ENCODE results near the gene ETV4. TPM values are rescaled to one million over a fixed set of nuclear protein-coding genes. Genes with fewer than 3 reads are reported as not detected.

ETV4 gene
- total RNA-seq (2014; rRNA removed) (143 and 147 TPM in 2 replicates), Bru-seq, nascent RNA (percentile 90 among the genes with signal in this experiment), BruChase-seq, experiment 1, labeled RNA remaining after a 6-hour chase (percentile 87 among the genes with signal in this experiment), BruChase-seq, experiment 2, labeled RNA remaining after a 2-hour chase (percentile 90 among the genes with signal in this experiment)
- long read RNA-seq, transcript ETV4-202 (12 exons, 2,182 nt) = minor isoform, 17 of 239 reads
- long read RNA-seq, transcript ETV4-208 (5 exons, 917 nt) = minor isoform, 7 of 239 reads
- long read RNA-seq, transcript ETV4-205 (12 exons, 1,775 nt) = minor isoform, 8 of 239 reads
- long read RNA-seq, transcript ETV4-201 (13 exons, 2,429 nt) = major isoform, 19 of 239 reads
- long read RNA-seq, partial matches to known transcripts = 125 of 239 reads
- long read RNA-seq, other reads (novel, unspliced or antisense) = 63 of 239 reads

GRCh38 chr17:43546319-43547188 is at the start of gene ETV4:
TSS of gene ETV4 (minus strand) at chr17:43546340. CDS start at chr17:43545617, 723 bp downstream.
- DNase-seq = peak; percentile 97
- TF ChIP-seq EZH2 (IDR thresholded peaks at IDR 0.05; ENCODE audit: low read length, unreplicated experiment) (no peak), EZH2phosphoT487 (IDR thresholded peaks at IDR 0.05; ENCODE audit: borderline replicate concordance, low read length) (no peak), CTCF (conservative IDR thresholded peaks at IDR 0.05; ENCODE audit: low read depth, low read length) (no peak)
- Histone ChIP-seq H3K79me2 (ENCODE audit: low read length) (peaks cover 33% of the 10 kb centered on the region), H3K9ac (ENCODE audit: low read length) (peak within 1 kb of the TSS; percentile 91), H3K4me2 (ENCODE audit: low read length) (peak within 1 kb of the TSS; percentile 90), H3K27ac (ENCODE audit: low read length) (peak within 1 kb of the TSS; percentile 94), H3K9me2 (replicated peaks; ENCODE audit: low read length) (no peaks in the 10 kb centered on the region), H3K27me3 (ENCODE audit: low read length) (no peaks in the 10 kb centered on the region), H3K4me3 (ENCODE audit: low read length) (peak within 1 kb of the TSS; percentile 75), H3K36me3 (ENCODE audit: low read depth, low read length) (no peaks in the 10 kb centered on the region), H3K9me3 (ENCODE audit: low read length) (no peaks in the 10 kb centered on the region), H3K4me1 (ENCODE audit: insufficient read depth, low read length) (peaks cover 33% of the 10 kb centered on the region), H2AFZ (ENCODE audit: low read length) (peak within 1 kb of the TSS; percentile 86), H3F3A (ENCODE audit: low read length, unreplicated experiment) (no peaks in the 10 kb centered on the region), H4K20me1 (ENCODE audit: low read length) (no peaks in the 10 kb centered on the region)
- CTCF ChIA-PET = interaction anchor here (0.6 kb wide), 1 partner anchor 27 kb away, joined by 7 read pairs; no protein-coding TSS in a partner anchor
- intact Hi-C loops (cut with micrococcal nuclease) = loop anchor here (1.0 kb wide), 3 partner anchors 10 to 39 kb away; no protein-coding TSS in a partner anchor
- ATAC-seq = peak; percentile 65
- POLR2A ChIA-PET (ENCODE audit: unreplicated experiment) = interaction anchor here (0.6 to 0.8 kb wide), 3 partner anchors 29 to 539 kb away, joined by 3 to 7 read pairs (median 4); no protein-coding TSS in a partner anchor
- TSS peak; percentile 13 for BruUV-seq (replicated peaks)

- Histone ChIP-seq H2AFZ (ENCODE audit: low read length) (peak overlapping the region; percentile 24; the same call in 1 of the 2 replicates), H3K4me1 (ENCODE audit: insufficient read depth, low read length) (peaks cover 37% of the 10 kb centered on the region), H3K27me3 (ENCODE audit: low read length) (no peaks in the 10 kb centered on the region), H3K4me2 (ENCODE audit: low read length) (no peak overlapping the region), H3K4me3 (ENCODE audit: low read length) (no peak overlapping the region), H3K9ac (ENCODE audit: low read length) (no peak overlapping the region), H3K27ac (ENCODE audit: low read length) (peak overlapping the region; percentile 65), H3F3A (ENCODE audit: low read length, unreplicated experiment) (no peaks in the 10 kb centered on the region), H4K20me1 (ENCODE audit: low read length) (no peaks in the 10 kb centered on the region), H3K79me2 (ENCODE audit: low read length) (no peaks in the 10 kb centered on the region), H3K9me2 (replicated peaks; ENCODE audit: low read length) (no peaks in the 10 kb centered on the region), H3K36me3 (ENCODE audit: low read depth, low read length) (no peaks in the 10 kb centered on the region), H3K9me3 (ENCODE audit: low read length) (no peaks in the 10 kb centered on the region)
- DNase-seq = peak; percentile 79
- no TSS peak for BruUV-seq (replicated peaks)
- ChIA-PET POLR2A (ENCODE audit: unreplicated experiment) (no interaction called here), CTCF (no interaction called here)
- no peak for ATAC-seq
- intact Hi-C loops (cut with micrococcal nuclease) = no loop called here
- TF ChIP-seq EZH2 (IDR thresholded peaks at IDR 0.05; ENCODE audit: low read length, unreplicated experiment) = no peak
- TF ChIP-seq EZH2phosphoT487 (IDR thresholded peaks at IDR 0.05; ENCODE audit: borderline replicate concordance, low read length) = no peak
- no peak for TF ChIP-seq CTCF (conservative IDR thresholded peaks at IDR 0.05; ENCODE audit: low read depth, low read length)
These were observed 49.3 kb upstream of the ETV4 start for GRCh38 chr17:43595466-43595865.
